C4-2B (cell line): ENCODE data around the gene NR2E1.

Source experiments
- CTCF ChIP-seq: fragments of 450-650 bp; conservative IDR thresholded peaks from 2 replicates; pipeline ENCODE4 v1.5.1; 2017; ENCODE audit warnings: mild to moderate bottlenecking
- ZFX ChIP-seq: fragments of 450-650 bp; IDR thresholded peaks from 2 replicates; pipeline ENCODE4 v1.6.1; 2017

DNA sequence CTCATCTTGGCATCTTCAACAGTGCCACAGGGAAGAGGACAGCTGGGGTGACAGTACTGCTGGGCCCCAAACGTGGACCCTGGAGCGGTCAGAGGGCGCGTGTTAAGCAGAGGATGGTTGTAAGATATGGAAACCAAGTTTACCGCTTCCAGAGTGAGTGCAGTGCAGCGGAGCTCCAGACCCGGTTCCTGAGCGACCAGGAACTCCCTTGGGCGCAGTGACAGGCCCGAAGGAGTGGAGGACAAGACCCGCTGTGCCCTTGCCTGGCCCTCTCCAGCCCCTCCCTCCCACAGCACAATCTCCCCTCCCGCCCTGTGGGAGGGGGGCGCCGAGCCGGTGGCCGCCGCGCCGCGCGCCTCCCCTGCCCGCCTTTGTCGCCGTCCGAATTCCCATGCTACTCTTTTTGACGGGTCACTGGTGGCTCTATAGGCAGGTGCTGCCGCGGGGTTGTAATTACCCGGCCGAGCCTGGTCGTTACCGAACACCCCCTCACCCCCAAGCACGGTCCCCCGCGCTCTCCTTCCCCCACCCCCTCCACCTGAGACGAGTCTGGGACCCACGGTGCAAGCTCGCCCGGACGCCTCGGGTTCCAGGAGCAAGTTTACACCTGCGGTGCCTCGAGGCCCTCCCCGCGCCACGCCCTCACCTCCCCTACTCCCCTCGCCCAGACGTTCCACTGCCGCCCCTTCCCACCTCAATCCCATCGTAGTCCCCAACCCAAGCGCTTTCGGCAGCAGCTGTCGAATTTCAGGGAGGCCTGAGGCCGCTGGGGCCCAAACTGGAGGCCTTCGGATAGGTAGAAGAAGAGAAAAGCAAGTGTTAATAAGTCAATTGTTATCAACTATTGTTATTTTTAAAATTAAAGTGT is 3.9 kb downstream of the NR2E1 start:
- TF ChIP-seq CTCF (no peak), ZFX (no peak)
